ENCODE results near the gene MOB3B. TPM values are rescaled to one million over a fixed set of nuclear protein-coding genes. Genes with fewer than 3 reads are reported as not detected.

The MOB3B gene
- total RNA-seq, 3 donors from 2014 or later (not counting 1 experiment from before 2014, with no cell fraction given), result 0.23 to 0.30 (median 0.28) TPM

DNA sequence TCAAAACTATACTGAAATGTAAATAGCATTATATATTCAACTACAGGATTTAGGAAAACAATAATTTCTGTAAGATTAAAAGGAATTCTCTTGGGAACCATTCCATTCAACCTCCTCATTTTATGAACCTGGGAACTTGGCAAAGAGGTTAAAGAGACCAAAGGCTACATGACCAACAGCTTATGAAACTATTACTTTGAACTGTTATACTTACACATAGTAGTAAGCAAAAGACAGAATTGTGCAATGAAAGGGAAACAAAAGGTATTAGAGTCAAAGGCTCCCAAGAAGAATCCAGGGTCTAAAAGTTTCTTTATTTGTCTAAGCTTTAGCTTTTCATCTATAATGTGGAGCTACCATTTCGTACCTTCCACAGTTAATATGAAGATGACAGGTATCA lies 36.5 kb upstream of the MOB3B start:
- Mint-ChIP-seq H3K9me3 (no peaks in the 10 kb centered on the region), H3K4me3 (no peak overlapping the region), H3K4me1 (no peaks in the 10 kb centered on the region), H3K27ac (no peak overlapping the region), H3K27me3 (ENCODE audit: low read depth in 2 of 2) (no peaks in the 10 kb centered on the region), H3K36me3 (peaks cover 8% of the 10 kb centered on the region)
- no peaks in the 10 kb centered on the region for H3K27me3 ChIP-seq (ENCODE audit: control insufficient read depth, insufficient read depth, low read length)
- H3K27ac ChIP-seq (ENCODE audit: low read length), result no peak overlapping the region
- no peaks in the 10 kb centered on the region for H3K9me3 ChIP-seq (ENCODE audit: control insufficient read depth, insufficient read depth, low read length)
- intact Hi-C loops (cut with micrococcal nuclease), result no loop called here
- peaks cover 15% of the 10 kb centered on the region for H3K36me3 ChIP-seq (ENCODE audit: control insufficient read depth, insufficient read depth, low read length)
- TF ChIP-seq, protein P1, sequence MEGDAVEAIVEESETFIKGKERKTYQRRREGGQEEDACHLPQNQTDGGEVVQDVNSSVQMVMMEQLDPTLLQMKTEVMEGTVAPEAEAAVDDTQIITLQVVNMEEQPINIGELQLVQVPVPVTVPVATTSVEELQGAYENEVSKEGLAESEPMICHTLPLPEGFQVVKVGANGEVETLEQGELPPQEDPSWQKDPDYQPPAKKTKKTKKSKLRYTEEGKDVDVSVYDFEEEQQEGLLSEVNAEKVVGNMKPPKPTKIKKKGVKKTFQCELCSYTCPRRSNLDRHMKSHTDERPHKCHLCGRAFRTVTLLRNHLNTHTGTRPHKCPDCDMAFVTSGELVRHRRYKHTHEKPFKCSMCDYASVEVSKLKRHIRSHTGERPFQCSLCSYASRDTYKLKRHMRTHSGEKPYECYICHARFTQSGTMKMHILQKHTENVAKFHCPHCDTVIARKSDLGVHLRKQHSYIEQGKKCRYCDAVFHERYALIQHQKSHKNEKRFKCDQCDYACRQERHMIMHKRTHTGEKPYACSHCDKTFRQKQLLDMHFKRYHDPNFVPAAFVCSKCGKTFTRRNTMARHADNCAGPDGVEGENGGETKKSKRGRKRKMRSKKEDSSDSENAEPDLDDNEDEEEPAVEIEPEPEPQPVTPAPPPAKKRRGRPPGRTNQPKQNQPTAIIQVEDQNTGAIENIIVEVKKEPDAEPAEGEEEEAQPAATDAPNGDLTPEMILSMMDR (IDR thresholded peaks at IDR 0.05), result no peak
- no peaks in the 10 kb centered on the region for H3K4me1 ChIP-seq (ENCODE audit: control insufficient read depth, insufficient read depth, low read length)
- H3K4me3 ChIP-seq (ENCODE audit: low read length), result no peak overlapping the region
- DNase-seq (no peak), ATAC-seq (no peak)
- no CpG with 5 or more reads among the region's 1 CpG for WGBS (ENCODE audit: insufficient coverage)

DNA sequence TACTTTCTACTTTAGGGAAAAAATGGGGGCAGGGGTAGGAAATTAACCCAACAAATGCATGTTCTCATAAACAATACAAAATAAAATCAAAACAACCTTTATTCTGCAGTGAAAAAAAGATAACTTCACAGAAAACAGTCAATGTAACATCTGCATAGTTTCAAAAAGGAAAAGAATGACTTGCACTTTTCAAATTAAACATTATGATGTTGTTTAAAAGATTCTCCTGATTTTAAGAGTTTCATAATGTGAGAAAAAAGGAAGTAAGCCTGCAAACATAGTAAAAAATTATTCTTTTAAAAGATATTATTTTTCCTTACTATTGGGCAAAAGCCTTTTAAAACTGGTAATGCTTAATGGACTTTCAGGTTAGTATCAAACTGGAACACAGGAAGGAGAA lies 36.1 kb upstream of the MOB3B start:
- Mint-ChIP-seq H3K27ac (no peak overlapping the region), H3K36me3 (peaks cover 8% of the 10 kb centered on the region), H3K27me3 (ENCODE audit: low read depth in 2 of 2) (no peaks in the 10 kb centered on the region), H3K4me3 (no peak overlapping the region), H3K9me3 (no peaks in the 10 kb centered on the region), H3K4me1 (no peaks in the 10 kb centered on the region)
- Histone ChIP-seq H3K9me3 (ENCODE audit: control insufficient read depth, insufficient read depth, low read length) (no peaks in the 10 kb centered on the region), H3K27me3 (ENCODE audit: control insufficient read depth, insufficient read depth, low read length) (no peaks in the 10 kb centered on the region), H3K4me3 (ENCODE audit: low read length) (no peak overlapping the region), H3K36me3 (ENCODE audit: control insufficient read depth, insufficient read depth, low read length) (peaks cover 19% of the 10 kb centered on the region), H3K4me1 (ENCODE audit: control insufficient read depth, insufficient read depth, low read length) (no peaks in the 10 kb centered on the region), H3K27ac (ENCODE audit: low read length) (no peak overlapping the region)
- ATAC-seq (no peak), DNase-seq (no peak)
- TF ChIP-seq, protein P1 (IDR thresholded peaks at IDR 0.05), result no peak
- intact Hi-C loops (cut with micrococcal nuclease), result no loop called here

DNA sequence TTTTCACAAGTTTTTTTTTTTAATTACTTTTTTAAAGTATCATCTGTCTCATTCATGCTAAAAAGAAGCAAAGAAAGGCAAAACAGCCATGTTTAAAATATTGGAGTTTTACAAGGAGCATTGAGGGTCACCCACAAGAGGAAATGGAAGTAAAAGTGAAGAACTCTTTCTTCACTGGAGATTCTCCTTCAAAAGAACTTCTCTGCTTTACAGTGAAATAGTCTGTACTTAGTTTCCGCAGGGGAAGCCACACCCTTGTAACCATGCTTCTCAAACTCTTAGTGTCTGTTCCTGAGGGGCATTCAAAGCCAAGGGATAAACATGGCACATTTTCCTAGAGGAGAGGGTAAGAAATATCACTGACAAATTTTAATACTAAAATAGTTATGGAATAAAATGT lies 35.1 kb upstream of the MOB3B start:
- Mint-ChIP-seq H3K36me3 (peaks cover 8% of the 10 kb centered on the region), H3K9me3 (no peaks in the 10 kb centered on the region), H3K4me1 (no peaks in the 10 kb centered on the region), H3K27ac (no peak overlapping the region), H3K27me3 (ENCODE audit: low read depth in 2 of 2) (no peaks in the 10 kb centered on the region), H3K4me3 (no peak overlapping the region)
- DNase-seq (no peak), ATAC-seq (no peak)
- Histone ChIP-seq H3K4me3 (ENCODE audit: low read length) (no peak overlapping the region), H3K27me3 (ENCODE audit: control insufficient read depth, insufficient read depth, low read length) (no peaks in the 10 kb centered on the region), H3K36me3 (ENCODE audit: control insufficient read depth, insufficient read depth, low read length) (peaks cover 28% of the 10 kb centered on the region), H3K4me1 (ENCODE audit: control insufficient read depth, insufficient read depth, low read length) (no peaks in the 10 kb centered on the region), H3K27ac (ENCODE audit: low read length) (no peak overlapping the region), H3K9me3 (ENCODE audit: control insufficient read depth, insufficient read depth, low read length) (no peaks in the 10 kb centered on the region)
- WGBS (ENCODE audit: insufficient coverage), result 33% methylated on average over 1 of the region's 1 CpG
- intact Hi-C loops (cut with micrococcal nuclease), result no loop called here
- TF ChIP-seq, protein P1 (IDR thresholded peaks at IDR 0.05), result no peak

DNA sequence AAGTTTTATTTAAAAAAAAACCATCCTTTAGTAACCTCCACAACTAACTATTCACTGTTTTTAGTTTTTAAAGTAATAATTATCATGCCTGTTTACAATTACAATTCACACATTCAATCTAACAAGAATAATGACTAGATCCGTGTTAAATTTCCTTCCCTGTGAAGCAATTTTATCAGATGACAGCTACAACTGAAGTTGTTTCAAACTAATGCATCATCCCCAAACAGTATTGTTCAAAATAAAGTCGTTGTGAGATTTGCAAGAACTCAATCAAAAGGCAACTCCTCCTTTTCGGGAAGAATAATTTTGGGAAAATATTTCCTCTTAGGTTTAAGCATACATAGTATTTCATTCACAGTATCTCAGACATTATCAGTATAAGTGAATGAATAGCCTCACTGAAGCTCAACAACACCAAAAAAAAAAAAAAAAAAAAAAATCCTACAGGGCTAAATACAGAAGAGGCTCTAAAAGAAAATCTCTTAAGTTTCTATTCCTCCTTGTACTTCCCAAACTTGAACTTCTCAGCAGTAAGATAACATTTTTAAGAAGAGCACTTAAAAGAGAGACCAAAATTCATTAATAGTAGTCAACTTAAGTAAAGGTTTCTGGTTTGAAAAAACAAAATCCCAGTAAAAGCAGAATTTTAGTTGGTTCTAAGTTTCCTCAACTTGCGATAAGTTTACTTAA lies 34.3 kb upstream of the MOB3B start:
- no peak overlapping the region for H3K27ac ChIP-seq (ENCODE audit: low read length)
- intact Hi-C loops (cut with micrococcal nuclease), result no loop called here
- DNase-seq, result no peak

More for the DNA sequence above, 34.3 kb upstream of the MOB3B start:
- H3K27me3 Mint-ChIP-seq (ENCODE audit: low read depth in 2 of 2), result no peaks in the 10 kb centered on the region
- peaks cover 8% of the 10 kb centered on the region for H3K36me3 Mint-ChIP-seq
- Histone ChIP-seq H3K4me3 (ENCODE audit: low read length) (no peak overlapping the region), H3K9me3 (ENCODE audit: control insufficient read depth, insufficient read depth, low read length) (no peaks in the 10 kb centered on the region), H3K27me3 (ENCODE audit: control insufficient read depth, insufficient read depth, low read length) (no peaks in the 10 kb centered on the region), H3K36me3 (ENCODE audit: control insufficient read depth, insufficient read depth, low read length) (peaks cover 31% of the 10 kb centered on the region), H3K4me1 (ENCODE audit: control insufficient read depth, insufficient read depth, low read length) (no peaks in the 10 kb centered on the region)
- WGBS (ENCODE audit: insufficient coverage), result 85% methylated on average over 2 of the region's 4 CpGs
- no peak overlapping the region for H3K27ac Mint-ChIP-seq
- H3K4me3 Mint-ChIP-seq, result no peak overlapping the region
- ATAC-seq, result no peak
- H3K4me1 Mint-ChIP-seq, result no peaks in the 10 kb centered on the region
- H3K9me3 Mint-ChIP-seq, result no peaks in the 10 kb centered on the region
- TF ChIP-seq, protein P1 (IDR thresholded peaks at IDR 0.05), result no peak

Data from natural killer cell (primary cell).